Progenitor cell of endocrine pancreas (in vitro differentiated cells): ENCODE data around the gene SERP1. TPM values are rescaled to one million over a fixed set of nuclear protein-coding genes. Genes with fewer than 3 reads are reported as not detected.

Experiments
- DNase-seq: peaks from one replicate; pipeline ENCODE4 v3.0.0; 2021; ENCODE audit warnings: low spot score; ENCODE audit not compliant: unreplicated experiment
- H3K27ac Mint-ChIP-seq: 2 replicates; pipeline ENCODE4 v1.8.0; 2021; ENCODE audit warnings: mild to moderate bottlenecking, moderate library complexity, mixed read lengths
- H3K27me3 Mint-ChIP-seq: 2 replicates; pipeline ENCODE4 v1.8.0; 2021; ENCODE audit warnings: mixed read lengths
- H3K36me3 Mint-ChIP-seq: 2 replicates; pipeline ENCODE4 v1.8.0; 2022; ENCODE audit warnings: mixed read lengths; ENCODE audit not compliant: insufficient read depth
- H3K4me1 Mint-ChIP-seq: 2 replicates; pipeline ENCODE4 v1.8.0; 2021; ENCODE audit warnings: low read depth, mixed read lengths
- H3K4me3 Mint-ChIP-seq: 2 replicates; pipeline ENCODE4 v1.8.0; 2021; ENCODE audit warnings: low read depth, mild to moderate bottlenecking, moderate library complexity, mixed read lengths
- H3K9me3 Mint-ChIP-seq: 2 replicates; pipeline ENCODE4 v1.8.0; 2021; ENCODE audit warnings: low read depth, mixed read lengths
- total RNA-seq: library from RNA; stranded (reverse); gene quantifications from 2 replicates; pipeline ENCODE4 v1.2.1, GENCODE V29; 2021
- TF ChIP-seq, protein P1 (sequence below): fragments of 200-600 bp; sonication (generic); IDR thresholded peaks from one replicate; pipeline ENCODE4 v1.5.0; 2021; ENCODE audit warnings: antibody characterized with exemption, mild to moderate bottlenecking; ENCODE audit not compliant: unreplicated experiment

SERP1 gene
- total RNA-seq, 1 donor from 2014 or later: 94.9 TPM

DNA sequence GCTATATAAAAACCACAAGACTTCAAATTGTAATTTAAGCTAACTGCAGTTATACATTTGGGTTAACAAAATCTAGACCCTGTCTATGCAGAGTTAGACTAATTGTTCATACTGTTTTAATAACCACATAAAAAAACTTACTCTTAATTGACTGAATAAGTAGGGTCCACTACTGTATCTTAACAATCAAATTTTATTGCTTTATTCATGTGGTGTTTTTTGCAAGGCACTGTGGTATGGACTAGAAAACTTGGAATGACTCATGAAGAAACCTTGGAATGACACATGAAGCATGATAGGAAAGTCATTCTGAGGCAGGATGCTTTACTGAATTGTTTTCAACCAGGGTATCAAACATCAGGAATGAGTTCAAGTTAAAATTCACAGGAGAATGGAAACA lies 2.3 kb downstream of the SERP1 start:
- peak overlapping the region; percentile 90 for H3K4me3 Mint-ChIP-seq
- no peaks in the 10 kb centered on the region for H3K27me3 Mint-ChIP-seq
- no peaks in the 10 kb centered on the region for H3K9me3 Mint-ChIP-seq
- peaks cover 23% of the 10 kb centered on the region for H3K4me1 Mint-ChIP-seq
- no peak for DNase-seq
- TF ChIP-seq, protein P1, sequence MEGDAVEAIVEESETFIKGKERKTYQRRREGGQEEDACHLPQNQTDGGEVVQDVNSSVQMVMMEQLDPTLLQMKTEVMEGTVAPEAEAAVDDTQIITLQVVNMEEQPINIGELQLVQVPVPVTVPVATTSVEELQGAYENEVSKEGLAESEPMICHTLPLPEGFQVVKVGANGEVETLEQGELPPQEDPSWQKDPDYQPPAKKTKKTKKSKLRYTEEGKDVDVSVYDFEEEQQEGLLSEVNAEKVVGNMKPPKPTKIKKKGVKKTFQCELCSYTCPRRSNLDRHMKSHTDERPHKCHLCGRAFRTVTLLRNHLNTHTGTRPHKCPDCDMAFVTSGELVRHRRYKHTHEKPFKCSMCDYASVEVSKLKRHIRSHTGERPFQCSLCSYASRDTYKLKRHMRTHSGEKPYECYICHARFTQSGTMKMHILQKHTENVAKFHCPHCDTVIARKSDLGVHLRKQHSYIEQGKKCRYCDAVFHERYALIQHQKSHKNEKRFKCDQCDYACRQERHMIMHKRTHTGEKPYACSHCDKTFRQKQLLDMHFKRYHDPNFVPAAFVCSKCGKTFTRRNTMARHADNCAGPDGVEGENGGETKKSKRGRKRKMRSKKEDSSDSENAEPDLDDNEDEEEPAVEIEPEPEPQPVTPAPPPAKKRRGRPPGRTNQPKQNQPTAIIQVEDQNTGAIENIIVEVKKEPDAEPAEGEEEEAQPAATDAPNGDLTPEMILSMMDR: no peak
- H3K27ac Mint-ChIP-seq: peak overlapping the region; percentile 14
- no peaks in the 10 kb centered on the region for H3K36me3 Mint-ChIP-seq

DNA sequence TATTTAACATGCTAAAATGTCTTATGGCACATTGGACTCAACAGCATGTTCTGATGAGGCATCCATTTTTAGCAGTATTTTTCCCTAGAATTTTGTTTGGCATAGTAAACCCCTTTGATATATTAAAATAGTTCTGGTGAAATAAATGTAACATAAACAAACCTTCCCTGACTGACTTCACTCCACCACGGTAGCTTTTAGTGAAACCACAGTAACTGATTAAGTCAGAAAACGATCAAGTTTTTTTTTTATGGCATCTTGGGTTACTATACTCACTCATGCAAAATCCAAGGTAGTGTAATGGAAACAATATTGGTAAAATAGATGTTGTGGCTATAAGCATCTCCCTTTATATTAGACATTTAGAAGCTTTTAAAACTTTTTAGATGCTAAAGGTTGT lies 2.8 kb downstream of the SERP1 start:
- H3K36me3 Mint-ChIP-seq: no peaks in the 10 kb centered on the region
- H3K9me3 Mint-ChIP-seq: no peaks in the 10 kb centered on the region
- no peak overlapping the region for H3K4me3 Mint-ChIP-seq
- no peak for DNase-seq
- H3K4me1 Mint-ChIP-seq: peaks cover 28% of the 10 kb centered on the region
- H3K27me3 Mint-ChIP-seq: no peaks in the 10 kb centered on the region
- no peak overlapping the region for H3K27ac Mint-ChIP-seq
- TF ChIP-seq, protein P1: no peak

DNA sequence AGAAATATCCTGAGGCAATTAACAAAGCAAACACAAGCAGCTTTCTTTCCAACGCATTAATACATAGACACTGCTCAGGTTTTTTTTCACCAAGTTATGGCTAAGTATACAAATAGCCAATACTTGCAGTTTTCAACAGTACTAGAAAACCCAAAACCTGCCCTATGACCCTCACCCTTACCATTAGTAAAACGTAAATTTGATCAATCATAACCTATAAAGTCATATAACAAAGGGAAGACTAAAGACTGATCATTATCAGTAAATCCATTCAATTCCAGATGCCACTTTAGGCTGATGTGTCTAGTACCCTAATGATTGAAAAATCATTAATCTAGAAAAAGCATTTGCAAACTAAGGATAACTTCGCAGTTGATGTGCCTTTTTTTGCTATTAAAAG lies 3.2 kb downstream of the SERP1 start:
- Mint-ChIP-seq H3K27ac (peak overlapping the region; percentile 35), H3K4me1 (peaks cover 30% of the 10 kb centered on the region), H3K36me3 (no peaks in the 10 kb centered on the region), H3K27me3 (no peaks in the 10 kb centered on the region), H3K4me3 (no peak overlapping the region), H3K9me3 (no peaks in the 10 kb centered on the region)
- no peak for DNase-seq
- TF ChIP-seq, protein P1: no peak

DNA sequence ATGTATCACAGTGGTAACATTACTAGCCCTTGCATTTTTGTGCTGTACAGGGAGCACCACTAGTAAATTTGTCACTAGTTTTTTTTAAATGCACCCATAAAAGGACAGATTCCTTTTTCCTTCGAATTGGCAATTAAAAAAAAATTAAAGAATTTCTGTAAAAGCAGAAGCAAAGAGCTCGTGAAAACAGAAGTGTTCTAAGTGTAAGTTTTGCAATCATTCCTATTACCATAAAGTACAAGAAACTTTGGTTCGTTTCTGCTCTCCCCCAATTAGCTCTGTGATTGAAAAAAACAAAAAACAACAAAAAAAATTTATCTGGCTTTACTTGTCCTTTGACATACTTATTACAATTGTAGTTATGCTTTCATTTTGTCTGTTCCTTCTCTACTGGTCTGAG lies 5.3 kb downstream of the SERP1 start:
- no peaks in the 10 kb centered on the region for H3K27me3 Mint-ChIP-seq
- H3K27ac Mint-ChIP-seq: peak overlapping the region; percentile 17
- no peaks in the 10 kb centered on the region for H3K9me3 Mint-ChIP-seq
- no peaks in the 10 kb centered on the region for H3K36me3 Mint-ChIP-seq
- DNase-seq: no peak
- TF ChIP-seq, protein P1: no peak
- H3K4me1 Mint-ChIP-seq: peaks cover 23% of the 10 kb centered on the region
- H3K4me3 Mint-ChIP-seq: no peak overlapping the region

DNA sequence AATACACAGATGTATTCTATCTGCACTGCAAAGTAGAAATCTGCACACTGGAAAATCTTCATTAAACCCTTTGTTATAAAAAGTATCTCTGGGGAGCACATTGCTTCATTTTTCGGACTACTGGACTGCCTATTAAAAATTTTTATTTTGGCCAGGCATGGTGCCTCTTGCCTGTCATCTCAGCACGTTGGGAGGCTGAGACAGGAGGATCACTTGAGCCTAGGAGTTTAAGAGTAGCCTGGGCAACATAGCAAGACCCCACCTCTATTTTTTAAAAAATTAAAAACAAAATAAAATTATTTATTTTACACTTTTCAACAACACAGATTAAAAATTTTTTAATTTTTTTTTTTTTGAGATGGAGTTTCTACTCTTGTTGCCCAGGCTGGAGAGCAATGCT lies 6.0 kb downstream of the SERP1 start:
- DNase-seq: no peak
- TF ChIP-seq, protein P1: no peak
- Mint-ChIP-seq H3K27ac (no peak overlapping the region), H3K9me3 (no peaks in the 10 kb centered on the region), H3K4me3 (no peak overlapping the region), H3K36me3 (no peaks in the 10 kb centered on the region), H3K4me1 (peaks cover 21% of the 10 kb centered on the region), H3K27me3 (no peaks in the 10 kb centered on the region)
